Neural cell (in vitro differentiated cells): ENCODE data around the gene CDSN.

Experiments
- EZH2 ChIP-seq: fragments of 200-600, 300-800 bp; shearing (Covaris generic), sonication (generic); IDR thresholded peaks from 2 replicates; pipeline ENCODE4 v1.6.1; 2014; ENCODE audit warnings: antibody characterized with exemption, low read length, borderline replicate concordance, mild to moderate bottlenecking; ENCODE audit not compliant: insufficient read depth, poor library complexity, severe bottlenecking
- MXI1 ChIP-seq: fragments of 450-650 bp; conservative IDR thresholded peaks from 2 replicates; pipeline ENCODE4 v1.6.1; 2014; ENCODE audit warnings: antibody characterized with exemption, mild to moderate bottlenecking; ENCODE audit not compliant: poor library complexity, severe bottlenecking
- SMC3 ChIP-seq: fragments of 450-650 bp; conservative IDR thresholded peaks from 2 replicates; pipeline ENCODE4 v1.6.1; 2014; ENCODE audit warnings: antibody characterized with exemption, mild to moderate bottlenecking, moderate library complexity; ENCODE audit not compliant: poor library complexity
- TF ChIP-seq, protein P1 (sequence below): fragments of 450-650 bp; IDR thresholded peaks from 2 replicates; pipeline ENCODE4 v1.5.1; 2014; ENCODE audit warnings: antibody characterized with exemption, mild to moderate bottlenecking, moderate library complexity; ENCODE audit not compliant: poor library complexity, severe bottlenecking

GRCh38 chr6:31075528-31075927, 44.7 kb downstream of the CDSN start:
- TF ChIP-seq, protein P1, sequence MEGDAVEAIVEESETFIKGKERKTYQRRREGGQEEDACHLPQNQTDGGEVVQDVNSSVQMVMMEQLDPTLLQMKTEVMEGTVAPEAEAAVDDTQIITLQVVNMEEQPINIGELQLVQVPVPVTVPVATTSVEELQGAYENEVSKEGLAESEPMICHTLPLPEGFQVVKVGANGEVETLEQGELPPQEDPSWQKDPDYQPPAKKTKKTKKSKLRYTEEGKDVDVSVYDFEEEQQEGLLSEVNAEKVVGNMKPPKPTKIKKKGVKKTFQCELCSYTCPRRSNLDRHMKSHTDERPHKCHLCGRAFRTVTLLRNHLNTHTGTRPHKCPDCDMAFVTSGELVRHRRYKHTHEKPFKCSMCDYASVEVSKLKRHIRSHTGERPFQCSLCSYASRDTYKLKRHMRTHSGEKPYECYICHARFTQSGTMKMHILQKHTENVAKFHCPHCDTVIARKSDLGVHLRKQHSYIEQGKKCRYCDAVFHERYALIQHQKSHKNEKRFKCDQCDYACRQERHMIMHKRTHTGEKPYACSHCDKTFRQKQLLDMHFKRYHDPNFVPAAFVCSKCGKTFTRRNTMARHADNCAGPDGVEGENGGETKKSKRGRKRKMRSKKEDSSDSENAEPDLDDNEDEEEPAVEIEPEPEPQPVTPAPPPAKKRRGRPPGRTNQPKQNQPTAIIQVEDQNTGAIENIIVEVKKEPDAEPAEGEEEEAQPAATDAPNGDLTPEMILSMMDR, result no peak
- no peak for TF ChIP-seq MXI1
- TF ChIP-seq EZH2, result no peak
- no peak for TF ChIP-seq SMC3
